Keratinocyte (primary cell): Measurements from ENCODE around the gene YY2. TPM values are rescaled to one million over a fixed set of nuclear protein-coding genes. Genes with fewer than 3 reads are reported as not detected.

Source experiments
- DNase-seq: peaks from one replicate; pipeline ENCODE4 v3.0.0-alpha.2; 2011; ENCODE audit warnings: low read depth, missing footprints, low spot score
- FAIRE-seq: peaks from 2 replicates; lab custom pipeline; 2011; peaks lifted over from hg19 to GRCh38; lab: Jason Lieb, UNC
- H2AFZ ChIP-seq: 2 replicates; pipeline ENCODE4 v1.6.0; 2012; ENCODE audit warnings: low read length, control low read depth, inconsistent platforms; ENCODE audit not compliant: control insufficient read depth
- H3K27ac ChIP-seq: 2 replicates; pipeline ENCODE4 v1.5.1; 2011; ENCODE audit warnings: low read length; ENCODE audit not compliant: control insufficient read depth, insufficient read depth
- H3K27me3 ChIP-seq: 3 replicates; pipeline ENCODE4 v1.6.0; 2011; ENCODE audit warnings: low read length; ENCODE audit not compliant: control insufficient read depth, insufficient read depth; ENCODE audit errors: extremely low read depth
- H3K36me3 ChIP-seq, 2 experiments: 2 replicates in 1 of 2; 3 replicates in 1 of 2; pipeline ENCODE4 v1.5.1; 2011; ENCODE audit warnings: low read length in 2 of 2, mild to moderate bottlenecking in 1 of 2; ENCODE audit not compliant: control insufficient read depth in 2 of 2, insufficient read depth in 2 of 2; ENCODE audit errors: extremely low read depth in 1 of 2
- H3K4me1 ChIP-seq: 3 replicates; pipeline ENCODE4 v1.5.1; 2011; ENCODE audit warnings: low read length; ENCODE audit not compliant: control insufficient read depth, insufficient read depth; ENCODE audit errors: extremely low read depth
- H3K4me2 ChIP-seq: 3 replicates; pipeline ENCODE4 v1.6.0; 2011; ENCODE audit warnings: low read depth, low read length; ENCODE audit not compliant: control insufficient read depth, insufficient read depth; ENCODE audit errors: extremely low read depth
- H3K4me3 ChIP-seq, 3 experiments: fragments of 200-600 bp in 1 of 3; sonication (generic) in 1 of 3; 2 replicates in 2 of 3; 3 replicates in 1 of 3; pipeline ENCODE4 v1.5.1; 2011 to 2016; ENCODE audit warnings: low read length in 3 of 3, mild to moderate bottlenecking in 3 of 3, control low read depth in 2 of 3, inconsistent platforms in 1 of 3, low read depth in 1 of 3, mixed read lengths in 1 of 3, mixed run types in 1 of 3, moderate library complexity in 1 of 3; ENCODE audit not compliant: control insufficient read depth in 2 of 3, insufficient read depth in 2 of 3; ENCODE audit errors: extremely low read depth in 1 of 3
- H3K79me2 ChIP-seq: 2 replicates; pipeline ENCODE4 v1.6.0; 2012; ENCODE audit warnings: low read length; ENCODE audit not compliant: control insufficient read depth, insufficient read depth
- H3K9ac ChIP-seq: 3 replicates; pipeline ENCODE4 v1.6.0; 2011; ENCODE audit warnings: low read length; ENCODE audit not compliant: control insufficient read depth, insufficient read depth; ENCODE audit errors: extremely low read depth
- H3K9me1 ChIP-seq: 3 replicates; pipeline ENCODE4 v1.6.0; 2011; ENCODE audit warnings: low read length; ENCODE audit not compliant: control insufficient read depth, insufficient read depth; ENCODE audit errors: extremely low read depth
- H3K9me3 ChIP-seq: 2 replicates; pipeline ENCODE4 v1.5.1; 2012; ENCODE audit warnings: low read depth, low read length; ENCODE audit not compliant: control insufficient read depth
- H4K20me1 ChIP-seq: 3 replicates; pipeline ENCODE4 v1.6.0; 2011; ENCODE audit warnings: low read length; ENCODE audit not compliant: control insufficient read depth, insufficient read depth; ENCODE audit errors: extremely low read depth
- CTCF ChIP-seq, 3 experiments: IDR thresholded peaks in 1 of 3; conservative IDR thresholded peaks in 1 of 3; optimal IDR thresholded peaks in 1 of 3; 2 replicates in 2 of 3; 3 replicates in 1 of 3; pipeline versions ENCODE3 to v1.5.1; 2011; ENCODE audit warnings: low read length in 3 of 3, mild to moderate bottlenecking in 3 of 3, moderate library complexity in 2 of 3, control low read depth in 1 of 3, inconsistent platforms in 1 of 3; ENCODE audit not compliant: insufficient read depth in 2 of 3; ENCODE audit errors: extremely low read depth in 1 of 3
- EZH2 ChIP-seq: IDR thresholded peaks from one replicate; pipeline ENCODE4 v1.6.1; 2012; ENCODE audit warnings: inconsistent platforms, mild to moderate bottlenecking, low read length, moderate library complexity
- dilution Hi-C: fragments of 300-500 bp; cut with MboI; formaldehyde crosslinking; loops from one replicate; pipeline ENCODE4 v1.7.0; 2020; ENCODE audit warnings: low sequenced_read_pairs; ENCODE audit not compliant: extremely low pct_ligation_motif_present
- polyA plus RNA-seq, 5 experiments: library from polyadenylated mRNA; depleted of rRNA in 3 of 5; stranded (reverse) in 3 of 5; stranded (forward) in 1 of 5; unstranded in 1 of 5; fragments of >200 nt; gene quantifications; 1 replicate in 1 of 5; 2 replicates in 3 of 5; 3 replicates in 1 of 5; pipeline versions ENCODE4 v1.2.1 to v1.2.3, GENCODE V29; 2011 to 2012; ENCODE audit warnings: missing spikeins in 2 of 5, low read depth in 1 of 5, low replicate concordance in 1 of 5

YY2 gene
- polyA plus RNA-seq, 1 donor (not counting 4 experiments of a cell fraction or from before 2014, with no cell fraction given) = 1.2 TPM

- Histone ChIP-seq H3K27me3 (no peaks in the 10 kb centered on the region), H3K27ac (no peak overlapping the region), H3K4me1 (no peaks in the 10 kb centered on the region), H3K9me3 (no peaks in the 10 kb centered on the region), H3K36me3 (no peaks in the 10 kb centered on the region), H3K79me2 (no peaks in the 10 kb centered on the region), H3K9me1 (no peaks in the 10 kb centered on the region), H3K9ac (no peak overlapping the region), H3K4me2 (no peak overlapping the region), H4K20me1 (no peaks in the 10 kb centered on the region), H3K4me3 (no peak overlapping the region), H2AFZ (no peak overlapping the region)
- FAIRE-seq (no peak), DNase-seq (no peak)
- dilution Hi-C loops = no loop called here
- no peak for TF ChIP-seq CTCF (optimal IDR thresholded peaks at IDR 0.05 in 1 of 3, IDR thresholded peaks at IDR 0.05 in 1 of 3, conservative IDR thresholded peaks at IDR 0.05 in 1 of 3; ENCODE audit: extremely low read depth in 1 of 3, insufficient read depth in 2 of 3, low read length in 3 of 3)
- TF ChIP-seq EZH2 = no peak
Measured at GRCh38 chrX:21881881-21882574, 26.2 kb downstream of the YY2 start.

GRCh38 chrX:21883258-21883657, 27.5 kb downstream of the YY2 start:
- Histone ChIP-seq H3K36me3 (no peaks in the 10 kb centered on the region), H3K27ac (no peak overlapping the region), H3K4me1 (no peaks in the 10 kb centered on the region), H3K9ac (no peak overlapping the region), H4K20me1 (no peaks in the 10 kb centered on the region), H2AFZ (no peak overlapping the region), H3K27me3 (no peaks in the 10 kb centered on the region), H3K4me3 (no peak overlapping the region), H3K9me3 (no peaks in the 10 kb centered on the region), H3K4me2 (no peak overlapping the region), H3K9me1 (no peaks in the 10 kb centered on the region), H3K79me2 (no peaks in the 10 kb centered on the region)
- TF ChIP-seq EZH2 = no peak
- TF ChIP-seq CTCF (optimal IDR thresholded peaks at IDR 0.05 in 1 of 3, IDR thresholded peaks at IDR 0.05 in 1 of 3, conservative IDR thresholded peaks at IDR 0.05 in 1 of 3; ENCODE audit: extremely low read depth in 1 of 3, insufficient read depth in 2 of 3, low read length in 3 of 3) = no peak
- DNase-seq = no peak
- FAIRE-seq = no peak
- dilution Hi-C loops = no loop called here
